ENCODE measurements around the gene HNRNPA1. TPM values are rescaled to one million over a fixed set of nuclear protein-coding genes. Genes with fewer than 3 reads are reported as not detected.

The HNRNPA1 gene
- total and polyA plus RNA-seq, 9 of the 15 experiments (the other 6 are each of a cell fraction or from before 2014, with no cell fraction given) = 1,166 to 2,703 (median 1,815) TPM

- TF ChIP-seq BRCA1 (IDR thresholded peaks at IDR 0.05) (no peak), BRCA1 (CRISPR knock-in tag; IDR thresholded peaks at IDR 0.05) (no peak), TCF15 (CRISPR knock-in tag; IDR thresholded peaks at IDR 0.05) (no peak), CC2D1A (IDR thresholded peaks at IDR 0.05) (peak; percentile 74; the same call in 1 of the 2 replicates), CBX5 (IDR thresholded peaks at IDR 0.05; ENCODE audit: borderline replicate concordance, low read depth) (no peak), SOX6 (IDR thresholded peaks at IDR 0.05) (no peak), MTA2 (IDR thresholded peaks at IDR 0.05; ENCODE audit: low read depth) (no peak; the same call in 1 of the 2 replicates), CCNT2 (IDR thresholded peaks at IDR 0.05; ENCODE audit: borderline replicate concordance, extremely low read depth, insufficient read length, low read depth, low read length) (no peak), ZNF174 (CRISPR knock-in tag; IDR thresholded peaks at IDR 0.05) (no peak), TRIM25 (IDR thresholded peaks at IDR 0.05; ENCODE audit: borderline replicate concordance) (0 out of 2 replicates have a peak, but pooled peaks have one; percentile 11), SRSF7 (optimal IDR thresholded peaks at IDR 0.05; ENCODE audit: low read depth, low read length) (no peak), CBFA2T3 (IDR thresholded peaks at IDR 0.05) (no peak), CBFB (CRISPR knock-in tag; IDR thresholded peaks at IDR 0.05) (no peak), ATF6 (CRISPR knock-in tag; IDR thresholded peaks at IDR 0.05) (no peak), MYNN (IDR thresholded peaks at IDR 0.05) (no peak), MYNN (CRISPR knock-in tag; IDR thresholded peaks at IDR 0.05) (no peak), KHSRP (IDR thresholded peaks at IDR 0.05) (no peak), ZNF165 (CRISPR knock-in tag; IDR thresholded peaks at IDR 0.05; ENCODE audit: borderline replicate concordance) (no peak), EWSR1 (IDR thresholded peaks at IDR 0.05; ENCODE audit: borderline replicate concordance, low read depth, partially characterized antibody) (no peak), MECOM (CRISPR knock-in tag; IDR thresholded peaks at IDR 0.05) (no peak), ZNF764 (CRISPR knock-in tag; IDR thresholded peaks at IDR 0.05; ENCODE audit: low read depth) (no peak), JUN (IDR thresholded peaks at IDR 0.05; ENCODE audit: borderline replicate concordance, low read depth, low read length) (peak; percentile 30; the same call in 1 of the 2 replicates), JUN (CRISPR knock-in tag; IDR thresholded peaks at IDR 0.05; ENCODE audit: borderline replicate concordance) (0 out of 2 replicates have a peak, but pooled peaks have one; percentile 38), PTTG1 (tag; IDR thresholded peaks at IDR 0.05; ENCODE audit: low read depth) (no peak), THRAP3 (IDR thresholded peaks at IDR 0.05; ENCODE audit: borderline replicate concordance) (no peak), BMI1 (IDR thresholded peaks at IDR 0.05; ENCODE audit: low read length) (no peak), ZNF589 (CRISPR knock-in tag; IDR thresholded peaks at IDR 0.05; ENCODE audit: low read depth) (no peak), RBM22 (IDR thresholded peaks at IDR 0.05; ENCODE audit: low read depth, low read length, poor library complexity, severe bottlenecking) (no peak)
These were observed 676 bp upstream of the HNRNPA1 start, which contains the start of gene CBX5 (continued) for GRCh38 chr12:54279632-54280467.

Measured in K562 (cell line).